Liver (tissue), 9 donors: ENCODE measurements around the gene TSPEAR. TPM values are rescaled to one million over a fixed set of nuclear protein-coding genes. Genes with fewer than 3 reads are reported as not detected.
A peak's percentile ranks its signal among the peaks of the same experiment; 100 is the strongest.

Experiments
- DNase-seq: peaks from one replicate; pipeline ENCODE4 v3.0.0-alpha.2; 2017; ENCODE audit warnings: low spot score
- H3K27ac ChIP-seq, 2 donors: one replicate each; pipeline ENCODE4 v1.7.0; 2013; ENCODE audit warnings: inconsistent platforms in 2 of 2, low read length in 2 of 2, control low read depth in 1 of 2, low read depth in 1 of 2, mild to moderate bottlenecking in 1 of 2
- H3K27me3 ChIP-seq, 4 donors: one replicate each; pipeline versions ENCODE4 v1.6.1 to v1.7.0; 2013; ENCODE audit warnings: low read length in 3 of 4, inconsistent platforms in 1 of 4, mild to moderate bottlenecking in 1 of 4, moderate library complexity in 1 of 4; ENCODE audit not compliant: control insufficient read depth in 4 of 4, insufficient read depth in 4 of 4
- H3K36me3 ChIP-seq, 4 donors: one replicate each; pipeline versions ENCODE4 v1.6.1 to v1.7.0; 2013; ENCODE audit warnings: low read length in 3 of 4, mild to moderate bottlenecking in 3 of 4, low read depth in 1 of 4, moderate library complexity in 1 of 4; ENCODE audit not compliant: control insufficient read depth in 4 of 4, insufficient read depth in 3 of 4
- H3K4me1 ChIP-seq, 4 donors: one replicate each; pipeline versions ENCODE4 v1.6.1 to v1.7.0; 2013; ENCODE audit warnings: low read length in 3 of 4, mild to moderate bottlenecking in 3 of 4, moderate library complexity in 1 of 4; ENCODE audit not compliant: control insufficient read depth in 4 of 4, insufficient read depth in 4 of 4
- H3K4me3 ChIP-seq, 3 donors: one replicate each; pipeline versions ENCODE4 v1.6.1 to v1.7.0; 2013; ENCODE audit warnings: low read length in 3 of 3, control low read depth in 1 of 3, low read depth in 1 of 3, mild to moderate bottlenecking in 1 of 3
- H3K9ac ChIP-seq, 2 donors: one replicate each; pipeline ENCODE4 v1.7.0; 2013; ENCODE audit warnings: low read length in 2 of 2, mild to moderate bottlenecking in 2 of 2, moderate library complexity in 2 of 2, control low read depth in 1 of 2, low read depth in 1 of 2
- H3K9me3 ChIP-seq, 4 donors: one replicate each; pipeline versions ENCODE4 v1.6.1 to v1.7.0; 2013; ENCODE audit warnings: low read length in 3 of 4; ENCODE audit not compliant: control insufficient read depth in 4 of 4
- EGR1 ChIP-seq, 2 donors: IDR thresholded peaks; 2 replicates each; pipeline ENCODE4 v1.6.1; 2016 to 2018; ENCODE audit warnings: antibody characterized with exemption in 2 of 2, low read depth in 2 of 2
- FOXA1 ChIP-seq: IDR thresholded peaks from 2 replicates; pipeline ENCODE4 v1.6.1; 2016; ENCODE audit warnings: antibody characterized with exemption
- FOXA2 ChIP-seq: IDR thresholded peaks from 2 replicates; pipeline ENCODE4 v1.6.1; 2016; ENCODE audit warnings: antibody characterized with exemption
- GABPA ChIP-seq, 2 donors: IDR thresholded peaks in 1 of 2; conservative IDR thresholded peaks in 1 of 2; 2 replicates each; pipeline ENCODE4 v1.6.1; 2016; ENCODE audit warnings: antibody characterized with exemption in 2 of 2, mild to moderate bottlenecking in 1 of 2, moderate library complexity in 1 of 2
- HNF4A ChIP-seq, 2 donors: conservative IDR thresholded peaks; 2 replicates each; pipeline ENCODE4 v1.6.1; 2016; ENCODE audit warnings: antibody characterized with exemption in 2 of 2, mild to moderate bottlenecking in 2 of 2
- HNF4G ChIP-seq: IDR thresholded peaks from 2 replicates; pipeline ENCODE4 v1.6.1; 2016; ENCODE audit warnings: antibody characterized with exemption
- JUND ChIP-seq, 2 donors: IDR thresholded peaks; 2 replicates each; pipeline ENCODE4 v1.6.1; 2016; ENCODE audit warnings: antibody characterized with exemption in 2 of 2
- NR2F2 ChIP-seq: IDR thresholded peaks from 2 replicates; pipeline ENCODE4 v1.6.1; 2016; ENCODE audit warnings: antibody characterized with exemption
- RAD21 ChIP-seq, 2 donors: IDR thresholded peaks; 2 replicates each; pipeline ENCODE4 v1.6.1; 2016; ENCODE audit warnings: antibody characterized with exemption in 2 of 2, mild to moderate bottlenecking in 2 of 2
- SP1 ChIP-seq: IDR thresholded peaks from 2 replicates; pipeline ENCODE4 v1.6.1; 2018; ENCODE audit warnings: antibody characterized with exemption, mild to moderate bottlenecking
- TAF1 ChIP-seq: conservative IDR thresholded peaks from 2 replicates; pipeline ENCODE4 v1.6.1; 2016; ENCODE audit warnings: antibody characterized with exemption, mild to moderate bottlenecking
- YY1 ChIP-seq: IDR thresholded peaks from 2 replicates; pipeline ENCODE4 v1.6.1; 2016; ENCODE audit warnings: antibody characterized with exemption, mild to moderate bottlenecking
- WGBS: extraction: QIAGEN DNeasy Blood & Tissue Kit; methylation state at CpG from one replicate; pipeline ENCODE4 v1.1.7; 2013; 5-methylcytosine and 5-hydroxymethylcytosine counted together
- polyA plus RNA-seq, 2 donors: library from polyadenylated mRNA; stranded (reverse) in 1 of 2; unstranded in 1 of 2; fragments of 200-250 nt in 1 of 2; fragments of >200 nt in 1 of 2; fragmentation: Nextera tagmentation in 1 of 2; extraction: Ambion mirVana in 1 of 2; gene quantifications; one replicate each; pipeline versions ENCODE4 v1.2.1 to v1.2.3, GENCODE V29; 2013 to 2015
- total RNA-seq, 2 donors: library from RNA; depleted of rRNA; stranded (reverse); fragments of >200 nt; gene quantifications; one replicate each; pipeline ENCODE4 v1.2.3, GENCODE V29; 2014
- TF ChIP-seq, protein P1 (sequence below): IDR thresholded peaks from 2 replicates; pipeline ENCODE4 v1.6.1; 2016; ENCODE audit warnings: antibody characterized with exemption
- TF ChIP-seq, protein P2 (sequence below): fragments of 150-350 bp; IDR thresholded peaks from 2 replicates; pipeline ENCODE4 v1.5.1; 2017; ENCODE audit warnings: improper control_type of control experiment, low read depth, low read length; ENCODE audit not compliant: missing input control
- TF ChIP-seq, protein P3 (sequence below): IDR thresholded peaks from 2 replicates; pipeline ENCODE4 v1.6.1; 2016; ENCODE audit warnings: antibody characterized with exemption, mild to moderate bottlenecking
- TF ChIP-seq, protein P4 (sequence below): IDR thresholded peaks from 2 replicates; pipeline ENCODE4 v1.6.1; 2016; ENCODE audit warnings: antibody characterized with exemption
- donor health status: healthy.
- donor health status: healthy.
- donor health status: healthy.
- donor health status: healthy.
- donor health status: healthy.

Gene TSPEAR
- total and polyA plus RNA-seq, 4 donors = under 0.01 to 0.14 (median 0.01) TPM; not detected in 1

DNA sequence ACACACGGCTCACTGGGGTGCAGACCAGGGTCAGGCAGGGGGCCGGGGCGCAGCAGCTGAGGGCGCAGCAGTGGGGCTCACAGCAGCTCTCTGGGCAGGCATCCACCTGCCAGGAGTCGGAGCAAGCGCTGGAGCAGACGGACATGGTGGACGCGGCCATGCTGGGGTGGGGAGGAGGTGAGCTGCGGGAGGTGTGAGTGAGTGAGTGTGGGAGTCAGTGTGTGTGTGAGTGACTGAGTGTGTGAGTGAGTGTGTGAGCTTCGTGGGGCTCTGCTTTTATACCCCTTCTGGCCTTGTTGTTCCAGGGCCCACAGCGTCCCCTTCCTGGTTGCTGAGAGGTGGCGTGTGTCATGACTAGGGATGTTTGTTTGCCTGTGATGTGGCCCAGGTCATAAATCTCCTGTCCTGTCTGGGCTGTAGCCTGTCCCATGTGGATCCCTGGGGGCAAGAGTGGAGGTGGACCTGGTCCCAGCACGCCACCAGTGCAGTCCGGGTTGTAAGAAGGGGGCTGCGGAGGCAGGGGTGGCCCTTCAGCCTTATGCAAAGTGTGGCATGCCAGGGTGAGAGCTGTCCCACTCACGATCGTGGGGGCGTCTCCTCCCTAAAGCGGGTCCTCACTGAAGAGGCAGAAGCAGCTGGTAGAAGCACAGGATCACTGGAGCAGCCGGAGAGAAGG, 171.2 kb downstream of the TSPEAR start, which contains the start of gene KRTAP10-1:
TSS of gene KRTAP10-1 (minus strand) at position 205 of the 676 bp plus-strand sequence. CDS start at position 160, 45 bp downstream.
- DNase-seq = peak; percentile 13
- no peaks in the 10 kb centered on the region for H3K9me3 ChIP-seq
- H3K36me3 ChIP-seq = no peaks in the 10 kb centered on the region
- no peaks in the 10 kb centered on the region for H3K27me3 ChIP-seq
- no peaks in the 10 kb centered on the region for H3K4me1 ChIP-seq
- no peak within 1 kb of the TSS for H3K9ac ChIP-seq
- no peak within 1 kb of the TSS for H3K4me3 ChIP-seq
- 77% methylated on average over 21 of the region's 21 CpGs for WGBS
- TF ChIP-seq, protein P1, sequence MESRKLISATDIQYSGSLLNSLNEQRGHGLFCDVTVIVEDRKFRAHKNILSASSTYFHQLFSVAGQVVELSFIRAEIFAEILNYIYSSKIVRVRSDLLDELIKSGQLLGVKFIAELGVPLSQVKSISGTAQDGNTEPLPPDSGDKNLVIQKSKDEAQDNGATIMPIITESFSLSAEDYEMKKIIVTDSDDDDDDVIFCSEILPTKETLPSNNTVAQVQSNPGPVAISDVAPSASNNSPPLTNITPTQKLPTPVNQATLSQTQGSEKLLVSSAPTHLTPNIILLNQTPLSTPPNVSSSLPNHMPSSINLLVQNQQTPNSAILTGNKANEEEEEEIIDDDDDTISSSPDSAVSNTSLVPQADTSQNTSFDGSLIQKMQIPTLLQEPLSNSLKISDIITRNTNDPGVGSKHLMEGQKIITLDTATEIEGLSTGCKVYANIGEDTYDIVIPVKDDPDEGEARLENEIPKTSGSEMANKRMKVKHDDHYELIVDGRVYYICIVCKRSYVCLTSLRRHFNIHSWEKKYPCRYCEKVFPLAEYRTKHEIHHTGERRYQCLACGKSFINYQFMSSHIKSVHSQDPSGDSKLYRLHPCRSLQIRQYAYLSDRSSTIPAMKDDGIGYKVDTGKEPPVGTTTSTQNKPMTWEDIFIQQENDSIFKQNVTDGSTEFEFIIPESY = no peak
- no peak for TF ChIP-seq TAF1
- TF ChIP-seq JUND (IDR thresholded peaks at IDR 0.05) = no peak
- TF ChIP-seq FOXA2 = no peak
- TF ChIP-seq NR2F2 = no peak
- TF ChIP-seq YY1 = no peak
- no peak for TF ChIP-seq EGR1 (IDR thresholded peaks at IDR 0.05; ENCODE audit: low read depth in 2 of 2)
- TF ChIP-seq, protein P2, sequence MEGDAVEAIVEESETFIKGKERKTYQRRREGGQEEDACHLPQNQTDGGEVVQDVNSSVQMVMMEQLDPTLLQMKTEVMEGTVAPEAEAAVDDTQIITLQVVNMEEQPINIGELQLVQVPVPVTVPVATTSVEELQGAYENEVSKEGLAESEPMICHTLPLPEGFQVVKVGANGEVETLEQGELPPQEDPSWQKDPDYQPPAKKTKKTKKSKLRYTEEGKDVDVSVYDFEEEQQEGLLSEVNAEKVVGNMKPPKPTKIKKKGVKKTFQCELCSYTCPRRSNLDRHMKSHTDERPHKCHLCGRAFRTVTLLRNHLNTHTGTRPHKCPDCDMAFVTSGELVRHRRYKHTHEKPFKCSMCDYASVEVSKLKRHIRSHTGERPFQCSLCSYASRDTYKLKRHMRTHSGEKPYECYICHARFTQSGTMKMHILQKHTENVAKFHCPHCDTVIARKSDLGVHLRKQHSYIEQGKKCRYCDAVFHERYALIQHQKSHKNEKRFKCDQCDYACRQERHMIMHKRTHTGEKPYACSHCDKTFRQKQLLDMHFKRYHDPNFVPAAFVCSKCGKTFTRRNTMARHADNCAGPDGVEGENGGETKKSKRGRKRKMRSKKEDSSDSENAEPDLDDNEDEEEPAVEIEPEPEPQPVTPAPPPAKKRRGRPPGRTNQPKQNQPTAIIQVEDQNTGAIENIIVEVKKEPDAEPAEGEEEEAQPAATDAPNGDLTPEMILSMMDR = no peak
- no peak for TF ChIP-seq HNF4G
- TF ChIP-seq HNF4A (conservative IDR thresholded peaks at IDR 0.05) = no peak
- TF ChIP-seq, protein P3, sequence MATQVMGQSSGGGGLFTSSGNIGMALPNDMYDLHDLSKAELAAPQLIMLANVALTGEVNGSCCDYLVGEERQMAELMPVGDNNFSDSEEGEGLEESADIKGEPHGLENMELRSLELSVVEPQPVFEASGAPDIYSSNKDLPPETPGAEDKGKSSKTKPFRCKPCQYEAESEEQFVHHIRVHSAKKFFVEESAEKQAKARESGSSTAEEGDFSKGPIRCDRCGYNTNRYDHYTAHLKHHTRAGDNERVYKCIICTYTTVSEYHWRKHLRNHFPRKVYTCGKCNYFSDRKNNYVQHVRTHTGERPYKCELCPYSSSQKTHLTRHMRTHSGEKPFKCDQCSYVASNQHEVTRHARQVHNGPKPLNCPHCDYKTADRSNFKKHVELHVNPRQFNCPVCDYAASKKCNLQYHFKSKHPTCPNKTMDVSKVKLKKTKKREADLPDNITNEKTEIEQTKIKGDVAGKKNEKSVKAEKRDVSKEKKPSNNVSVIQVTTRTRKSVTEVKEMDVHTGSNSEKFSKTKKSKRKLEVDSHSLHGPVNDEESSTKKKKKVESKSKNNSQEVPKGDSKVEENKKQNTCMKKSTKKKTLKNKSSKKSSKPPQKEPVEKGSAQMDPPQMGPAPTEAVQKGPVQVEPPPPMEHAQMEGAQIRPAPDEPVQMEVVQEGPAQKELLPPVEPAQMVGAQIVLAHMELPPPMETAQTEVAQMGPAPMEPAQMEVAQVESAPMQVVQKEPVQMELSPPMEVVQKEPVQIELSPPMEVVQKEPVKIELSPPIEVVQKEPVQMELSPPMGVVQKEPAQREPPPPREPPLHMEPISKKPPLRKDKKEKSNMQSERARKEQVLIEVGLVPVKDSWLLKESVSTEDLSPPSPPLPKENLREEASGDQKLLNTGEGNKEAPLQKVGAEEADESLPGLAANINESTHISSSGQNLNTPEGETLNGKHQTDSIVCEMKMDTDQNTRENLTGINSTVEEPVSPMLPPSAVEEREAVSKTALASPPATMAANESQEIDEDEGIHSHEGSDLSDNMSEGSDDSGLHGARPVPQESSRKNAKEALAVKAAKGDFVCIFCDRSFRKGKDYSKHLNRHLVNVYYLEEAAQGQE = no peak
- no peak for TF ChIP-seq RAD21 (IDR thresholded peaks at IDR 0.05)
- TF ChIP-seq FOXA1 = no peak
- no peak for TF ChIP-seq SP1
- TF ChIP-seq, protein P4, sequence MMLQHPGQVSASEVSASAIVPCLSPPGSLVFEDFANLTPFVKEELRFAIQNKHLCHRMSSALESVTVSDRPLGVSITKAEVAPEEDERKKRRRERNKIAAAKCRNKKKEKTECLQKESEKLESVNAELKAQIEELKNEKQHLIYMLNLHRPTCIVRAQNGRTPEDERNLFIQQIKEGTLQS = no peak
- no peak within 1 kb of the TSS for H3K27ac ChIP-seq

DNA sequence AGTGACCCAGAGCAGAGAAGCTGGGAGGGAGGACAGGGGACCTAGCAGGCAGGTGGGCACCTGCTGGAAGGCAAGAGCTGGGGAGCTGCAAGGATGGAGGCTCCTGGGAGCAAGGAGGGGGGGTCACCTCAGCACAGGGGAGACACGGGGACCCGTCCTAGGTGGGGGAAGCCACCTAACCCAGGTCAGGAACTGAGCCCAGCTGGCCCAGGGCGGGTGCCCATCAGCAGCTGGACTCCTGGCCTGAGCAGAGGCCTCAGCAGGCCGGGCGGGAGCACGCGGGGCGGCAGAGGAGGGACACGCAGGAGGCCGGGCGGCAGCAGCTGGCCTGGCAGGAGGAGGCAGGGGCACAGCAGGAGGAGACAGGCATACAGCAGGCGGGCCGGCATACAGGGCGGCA, 172.3 kb downstream of the TSPEAR start:
- TF ChIP-seq, protein P2 = no peak
- TF ChIP-seq GABPA (IDR thresholded peaks at IDR 0.05 in 1 of 2, conservative IDR thresholded peaks at IDR 0.05 in 1 of 2) = no peak
- no peak for TF ChIP-seq FOXA2
- TF ChIP-seq, protein P1 = no peak
- TF ChIP-seq RAD21 (IDR thresholded peaks at IDR 0.05) = no peak
- WGBS = 73% methylated on average over 14 of the region's 14 CpGs
- no peaks in the 10 kb centered on the region for H3K27me3 ChIP-seq
- H3K9ac ChIP-seq = no peak overlapping the region
- no peaks in the 10 kb centered on the region for H3K9me3 ChIP-seq
- peak; percentile 13 for DNase-seq
- H3K36me3 ChIP-seq = no peaks in the 10 kb centered on the region
- no peaks in the 10 kb centered on the region for H3K4me1 ChIP-seq
- no peak overlapping the region for H3K4me3 ChIP-seq
- H3K27ac ChIP-seq = no peak overlapping the region
